IMR-90 (cell line): ENCODE results near the gene NKAIN4. TPM values are rescaled to one million over a fixed set of nuclear protein-coding genes. Genes with fewer than 3 reads are reported as not detected.

Experiments used
- ATAC-seq: fragments of 200-7000 bp; cut with Tn5 transposase; 2 replicates; pipeline ENCODE4 v1.9.1; 2020; ENCODE audit warnings: low read depth, mild to moderate bottlenecking, moderate library complexity
- BruUV-seq: library from RNA; stranded (reverse); fragments of 400-500 nt; replicated peaks from 2 replicates; lab custom pipeline; 2021; lab: Mats Ljungman, UMichigan
- CTCF ChIA-PET: fragments of 300-600 bp; formaldehyde crosslinking; extraction: SDS; loops from one replicate; lab custom pipeline; 2021; ENCODE audit warnings: antibody characterized with exemption; lab: Yijun Ruan, JAX
- POLR2A ChIA-PET: fragments of 300-600 bp; sonication (Branson Sonifier 250); formaldehyde crosslinking; loops from one replicate; lab custom pipeline; 2022; ENCODE audit warnings: antibody characterized with exemption; ENCODE audit not compliant: unreplicated experiment; lab: Charles Lee
- DNase-seq: peaks from one replicate; pipeline ENCODE4 v3.0.0; 2013
- H2AFZ ChIP-seq: replicated peaks from 2 replicates; pipeline ENCODE3; 2013; ENCODE audit warnings: low read length, mild to moderate bottlenecking; ENCODE audit not compliant: poor library complexity
- H2AK5ac ChIP-seq: 2 replicates; pipeline ENCODE4 v1.6.1; 2013; ENCODE audit warnings: low read depth, low read length, inconsistent platforms
- H2AK9ac ChIP-seq: replicated peaks from 2 replicates; pipeline ENCODE3; 2013; ENCODE audit warnings: mild to moderate bottlenecking, low read depth, low read length, moderate library complexity; ENCODE audit not compliant: poor library complexity
- H2BK120ac ChIP-seq: 2 replicates; pipeline ENCODE4 v1.6.1; 2013; ENCODE audit warnings: low read depth, low read length, inconsistent platforms
- H2BK15ac ChIP-seq: 3 replicates; pipeline ENCODE4 v1.6.1; 2013; ENCODE audit warnings: low read depth, low read length, inconsistent platforms
- H2BK20ac ChIP-seq: 2 replicates; pipeline ENCODE4 v1.6.1; 2013; ENCODE audit warnings: low read depth, mild to moderate bottlenecking, inconsistent platforms, low read length, moderate library complexity
- H2BK5ac ChIP-seq: 2 replicates; pipeline ENCODE4 v1.6.1; 2013; ENCODE audit warnings: mild to moderate bottlenecking, low read depth, low read length, inconsistent platforms; ENCODE audit not compliant: poor library complexity, severe bottlenecking
- H3K14ac ChIP-seq: replicated peaks from 2 replicates; pipeline ENCODE4 v1.6.1; 2013; ENCODE audit warnings: low read depth, low read length, inconsistent platforms
- H3K18ac ChIP-seq: 2 replicates; pipeline ENCODE4 v1.6.1; 2013; ENCODE audit warnings: low read depth, low read length, control low read depth
- H3K23ac ChIP-seq: 2 replicates; pipeline ENCODE4 v1.6.1; 2013; ENCODE audit warnings: low read depth, low read length, inconsistent platforms
- H3K27ac ChIP-seq: 2 replicates; pipeline ENCODE4 v1.5.1; 2013; ENCODE audit warnings: mild to moderate bottlenecking, control low read depth, low read length; ENCODE audit not compliant: insufficient read depth
- H3K27me3 ChIP-seq: 2 replicates; pipeline ENCODE4 v1.6.1; 2013; ENCODE audit warnings: low read length; ENCODE audit not compliant: control insufficient read depth, insufficient read depth
- H3K36me3 ChIP-seq: 2 replicates; pipeline ENCODE4 v1.6.1; 2013; ENCODE audit warnings: low read length, mixed read lengths; ENCODE audit not compliant: control insufficient read depth, insufficient read depth
- H3K4ac ChIP-seq: 2 replicates; pipeline ENCODE4 v1.6.1; 2013; ENCODE audit warnings: low read depth, low read length, inconsistent platforms
- H3K4me1 ChIP-seq: 2 replicates; pipeline ENCODE4 v1.6.1; 2013; ENCODE audit warnings: low read length, mixed read lengths; ENCODE audit not compliant: control insufficient read depth, insufficient read depth
- H3K4me2 ChIP-seq: 2 replicates; pipeline ENCODE4 v1.6.1; 2013; ENCODE audit warnings: low read depth, mild to moderate bottlenecking, control low read depth, low read length, moderate library complexity
- H3K4me3 ChIP-seq: 2 replicates; pipeline ENCODE4 v1.5.1; 2013; ENCODE audit warnings: low read depth, mild to moderate bottlenecking, control low read depth, low read length, moderate library complexity; ENCODE audit not compliant: insufficient read depth
- H3K56ac ChIP-seq: 2 replicates; pipeline ENCODE4 v1.6.1; 2013; ENCODE audit warnings: low read length, inconsistent platforms; ENCODE audit not compliant: insufficient read depth; ENCODE audit errors: extremely low read depth
- H3K79me1 ChIP-seq, 2 experiments: 2 replicates each; pipeline ENCODE4 v1.6.1; 2013; ENCODE audit warnings: low read length in 2 of 2, inconsistent platforms in 1 of 2, low read depth in 1 of 2
- H3K9ac ChIP-seq: 2 replicates; pipeline ENCODE4 v1.6.1; 2013; ENCODE audit warnings: low read depth, low read length, control low read depth
- H3K9me1 ChIP-seq: 2 replicates; pipeline ENCODE4 v1.6.1; 2013; ENCODE audit warnings: low read length, inconsistent platforms; ENCODE audit not compliant: insufficient read depth
- H3K9me3 ChIP-seq: 2 replicates; pipeline ENCODE4 v1.6.1; 2013; ENCODE audit warnings: low read length; ENCODE audit not compliant: control insufficient read depth, insufficient read depth
- H4K20me1 ChIP-seq: 2 replicates; pipeline ENCODE4 v1.6.1; 2013; ENCODE audit warnings: low read length, inconsistent platforms; ENCODE audit not compliant: insufficient read depth
- H4K5ac ChIP-seq: 2 replicates; pipeline ENCODE4 v1.6.1; 2013; ENCODE audit warnings: mild to moderate bottlenecking, low read depth, low read length, control low read depth
- H4K8ac ChIP-seq, 2 experiments: 2 replicates each; pipeline ENCODE4 v1.6.1; 2013; ENCODE audit warnings: low read depth in 2 of 2, low read length in 2 of 2, control low read depth in 1 of 2, inconsistent platforms in 1 of 2
- H4K91ac ChIP-seq: 2 replicates; pipeline ENCODE4 v1.6.1; 2013; ENCODE audit warnings: low read depth, low read length, inconsistent platforms; ENCODE audit not compliant: insufficient read depth
- CTCF ChIP-seq: conservative IDR thresholded peaks from 2 replicates; pipeline ENCODE4 v1.5.1; 2012; ENCODE audit warnings: mild to moderate bottlenecking, low read depth, low read length, improper control_type of control experiment
- MAZ ChIP-seq: IDR thresholded peaks from 2 replicates; pipeline ENCODE4 v1.6.1; 2012; ENCODE audit warnings: low read depth, mild to moderate bottlenecking, low read length, improper control_type of control experiment, moderate library complexity, borderline replicate concordance
- RAD21 ChIP-seq: IDR thresholded peaks from 2 replicates; pipeline ENCODE4 v1.6.1; 2012; ENCODE audit warnings: low read length, improper control_type of control experiment
- RCOR1 ChIP-seq: IDR thresholded peaks from 2 replicates; pipeline ENCODE4 v1.6.1; 2012; ENCODE audit warnings: mild to moderate bottlenecking, low read length, improper control_type of control experiment; ENCODE audit not compliant: insufficient replicate concordance
- SMC3 ChIP-seq: fragments of 150-350 bp; IDR thresholded peaks from 2 replicates; pipeline ENCODE4 v1.6.1; 2016; ENCODE audit warnings: low read depth, mild to moderate bottlenecking, antibody characterized with exemption, low read length, moderate library complexity
- WGBS, 2 experiments: methylation state at CpG; one replicate each; pipeline versions ENCODE4 v1.1.5 to v1.1.7; 2013; ENCODE audit warnings: missing lambda C conversion rate in 2 of 2; ENCODE audit not compliant: insufficient read length in 1 of 2; ENCODE audit errors: extremely low coverage in 2 of 2; 5-methylcytosine and 5-hydroxymethylcytosine counted together
- dilution Hi-C: fragments of 300-500 bp; cut with HindIII; formaldehyde crosslinking; loops from one replicate; pipeline ENCODE4 v1.14.3; 2018; ENCODE audit warnings: low sequenced_read_pairs; ENCODE audit not compliant: unreplicated experiment
- in situ Hi-C: fragments of 300-500 bp; cut with MboI; formaldehyde crosslinking; loops from 3 replicates; pipeline ENCODE4 v1.14.3; 2019; ENCODE audit warnings: low sequenced_read_pairs, inconsistent platforms, mixed read lengths
- intact Hi-C: fragments of 100-400 bp; cut with micrococcal nuclease; formaldehyde crosslinking; loops from 2 replicates; pipeline ENCODE4 v1.10.0; 2022
- polyA plus RNA-seq, 3 experiments: library from polyadenylated mRNA; depleted of rRNA; stranded (reverse); fragments of >200 nt; gene quantifications; 2 replicates each; pipeline ENCODE4 v1.2.3, GENCODE V29; 2012; ENCODE audit warnings: low replicate concordance in 1 of 3
- total RNA-seq: library from RNA; depleted of rRNA; stranded (reverse); fragments of >200 nt; gene quantifications from 2 replicates; pipeline ENCODE4 v1.2.3, GENCODE V29; 2012

Gene NKAIN4
- total and polyA plus RNA-seq, 2 of the 4 experiments (the other 2 are of a cell fraction): not detected

DNA sequence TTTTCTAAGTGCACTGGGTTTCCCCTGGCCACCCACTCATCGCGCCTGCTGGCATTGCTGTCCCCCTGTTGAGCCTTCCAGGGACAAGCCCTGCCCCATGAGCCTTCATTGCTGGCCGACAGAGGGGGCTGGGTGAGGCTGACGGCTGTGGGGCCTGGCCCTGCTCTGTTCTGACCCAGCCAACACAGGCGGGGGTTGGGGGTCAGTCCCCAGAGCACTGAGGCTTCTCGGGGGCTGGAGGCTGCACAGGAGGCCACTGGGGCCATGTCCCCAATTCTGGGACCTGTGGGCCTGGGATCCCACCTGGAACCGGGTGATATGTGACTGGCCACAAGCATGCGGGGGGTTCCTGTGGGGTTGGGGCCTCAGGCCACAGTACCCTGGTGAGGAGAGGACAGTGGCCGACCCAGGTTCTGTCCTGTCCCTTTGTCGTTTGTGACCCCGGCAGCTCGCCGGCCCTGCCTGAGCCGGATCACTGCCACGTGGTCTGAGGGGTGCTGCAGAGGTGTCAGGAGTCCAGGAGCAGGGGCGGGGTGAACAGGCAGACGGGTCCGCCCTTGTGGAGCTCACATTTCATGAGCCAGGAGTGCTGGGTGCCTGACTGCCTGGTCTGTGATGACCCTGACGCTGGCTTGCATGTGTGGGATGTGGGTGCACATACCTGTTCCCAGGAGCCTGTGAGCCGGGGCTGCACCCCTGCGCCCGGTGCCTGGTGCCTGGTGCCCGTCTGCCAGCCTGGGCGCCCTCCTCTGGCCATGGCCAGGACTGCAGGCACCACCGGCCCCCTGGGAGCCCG lies 36.6 kb upstream of the NKAIN4 start:
- peak; percentile 11 for DNase-seq
- CTCF ChIA-PET: interaction anchor here (1.2 kb wide), 2 partner anchors 18 to 68 kb away, joined by 3 read pairs; partner anchors contain the start of gene ARFGAP1

More for the DNA sequence above, 36.6 kb upstream of the NKAIN4 start:
- in situ Hi-C loops (no loop called here), intact Hi-C loops (no loop called here), dilution Hi-C loops (no loop called here)
- Histone ChIP-seq H3K4ac (no peak overlapping the region), H3K18ac (no peak overlapping the region), H3K4me1 (no peaks in the 10 kb centered on the region), H3K27ac (no peak overlapping the region), H3K23ac (no peak overlapping the region), H3K36me3 (peaks cover 31% of the 10 kb centered on the region), H2BK120ac (no peak overlapping the region), H4K5ac (no peak overlapping the region), H3K9me3 (no peaks in the 10 kb centered on the region), H3K4me3 (no peak overlapping the region), H3K14ac (no peak overlapping the region), H4K8ac (no peak overlapping the region), H2BK5ac (no peak overlapping the region), H2AFZ (no peak overlapping the region), H3K9me1 (no peaks in the 10 kb centered on the region), H2BK20ac (no peak overlapping the region), H4K20me1 (peaks cover 59% of the 10 kb centered on the region), H2AK9ac (no peak overlapping the region), H3K27me3 (peaks cover 14% of the 10 kb centered on the region), H3K79me1 (peaks cover 0 to 12% of the 10 kb centered on the region in 2 experiments; a peak in 1 of 4 replicates), H3K56ac (no peak overlapping the region), H2BK15ac (no peak overlapping the region), H2AK5ac (no peak overlapping the region), H3K9ac (no peak overlapping the region), H4K91ac (no peak overlapping the region), H3K4me2 (no peak overlapping the region)
- TF ChIP-seq CTCF (peak; percentile 60), RAD21 (peak; percentile 44), RCOR1 (no peak), SMC3 (peak; percentile 49), MAZ (no peak)
- WGBS, 2 experiments: 53% methylated on average over 3 of the region's 26 CpGs; no CpG with 5 or more reads in 1 of the 2 experiments
- no TSS peak for BruUV-seq
- POLR2A ChIA-PET: no interaction called here
- ATAC-seq: peak; percentile 65
